HS-5 (cell line): ENCODE measurements around the gene MTMR1.

ENCODE experiments used
- DNase-seq: peaks from one replicate; pipeline ENCODE4 v3.0.0-alpha.2; 2012; ENCODE audit warnings: low read depth

MTMR1 gene

DNA sequence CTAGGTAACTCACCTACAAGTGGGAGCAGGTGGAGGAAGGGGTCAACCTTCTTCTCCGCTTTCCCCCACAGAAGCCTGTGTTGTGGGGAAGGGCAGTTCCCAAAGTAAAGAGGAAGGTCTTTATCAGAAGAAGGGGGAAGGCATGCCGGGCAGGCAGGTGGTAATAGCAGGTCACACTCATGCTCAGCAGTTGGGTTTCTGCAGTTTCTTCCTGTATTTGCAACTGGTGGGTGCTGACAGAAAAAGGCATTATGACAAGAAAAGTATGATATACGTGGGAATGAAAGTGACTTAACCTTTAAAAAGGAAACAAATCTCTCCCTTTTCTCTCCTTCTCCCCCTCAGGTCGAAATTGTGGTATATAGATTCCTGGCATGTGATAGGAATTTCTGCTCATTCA, 3.7 kb downstream of the MTMR1 start:
- no peak for DNase-seq

DNA sequence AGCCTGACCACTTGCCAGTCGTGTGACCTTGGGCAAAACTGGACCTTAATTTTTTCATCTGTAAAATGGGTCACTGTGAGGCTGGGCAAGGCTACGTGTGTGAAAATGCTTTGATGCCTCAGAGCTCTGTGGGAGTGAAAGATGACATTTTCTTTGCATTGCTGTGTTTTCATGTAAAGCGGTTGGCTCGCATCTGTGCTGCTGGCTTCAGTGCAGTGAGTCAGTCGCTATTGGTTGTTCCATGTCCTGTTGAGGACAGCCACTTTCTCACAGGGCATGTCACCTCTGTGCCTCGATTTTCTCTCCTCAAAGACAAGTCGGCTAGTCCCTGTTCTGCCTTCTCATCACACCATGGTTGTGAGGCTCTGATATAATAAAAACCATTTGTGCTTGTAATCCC, 4.4 kb downstream of the MTMR1 start:
- no peak for DNase-seq

DNA sequence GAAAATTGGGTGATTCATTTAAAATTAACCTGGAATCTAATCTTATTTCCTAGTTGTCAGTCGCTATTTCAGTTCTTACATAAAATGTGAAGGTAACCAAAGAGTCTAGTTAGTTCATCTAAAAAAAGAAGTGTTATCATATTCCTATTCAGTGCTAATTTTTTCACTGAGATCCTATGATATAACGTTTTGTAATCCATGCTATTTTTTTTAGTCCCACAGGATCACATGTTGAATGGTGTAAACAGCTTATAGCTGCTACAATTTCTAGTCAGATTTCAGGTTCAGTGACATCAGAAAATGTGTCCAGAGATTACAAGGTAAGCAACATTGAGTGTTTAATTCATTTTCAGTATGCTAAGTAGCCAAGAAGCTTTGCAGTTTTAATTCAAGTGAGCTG, 5.8 kb downstream of the MTMR1 start:
- DNase-seq, result no peak

DNA sequence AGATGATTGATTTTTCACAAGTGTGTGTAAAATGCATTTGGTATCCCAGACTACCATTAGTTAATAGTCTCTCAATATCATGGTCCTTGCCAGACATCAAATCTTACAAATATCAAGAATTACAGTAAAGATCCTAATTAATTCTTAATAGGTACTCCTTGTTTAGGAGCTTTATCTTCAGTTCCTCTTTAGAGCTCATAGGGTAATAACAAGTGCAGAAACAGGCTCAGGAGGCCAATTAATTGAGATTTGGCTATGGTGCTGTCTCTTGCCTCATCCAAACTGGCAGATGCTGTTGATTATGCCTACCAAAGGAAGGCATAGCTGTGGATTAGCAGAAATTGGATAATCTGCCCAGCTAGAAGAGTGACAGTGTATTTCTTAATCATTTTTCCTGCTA, 6.9 kb downstream of the MTMR1 start:
- no peak for DNase-seq

DNA sequence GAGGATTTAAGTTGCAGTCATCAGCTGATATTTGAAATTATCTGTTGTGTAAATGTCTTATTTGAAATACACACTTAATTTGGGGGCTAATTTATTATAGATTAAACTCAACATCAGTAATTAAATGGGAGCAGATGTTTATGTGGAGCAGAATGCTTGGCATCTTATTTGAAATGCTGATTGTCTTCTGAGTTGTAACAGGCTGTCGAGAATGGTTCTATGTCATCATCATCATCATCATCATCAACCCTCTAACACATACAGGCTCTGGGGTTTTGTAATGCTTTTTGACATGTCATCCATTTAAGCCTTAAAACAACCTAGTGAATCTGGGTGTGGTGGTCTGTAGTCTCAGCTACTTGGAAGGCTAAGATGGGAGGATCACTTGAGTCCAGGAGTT, 8.2 kb downstream of the MTMR1 start:
- no peak for DNase-seq

DNA sequence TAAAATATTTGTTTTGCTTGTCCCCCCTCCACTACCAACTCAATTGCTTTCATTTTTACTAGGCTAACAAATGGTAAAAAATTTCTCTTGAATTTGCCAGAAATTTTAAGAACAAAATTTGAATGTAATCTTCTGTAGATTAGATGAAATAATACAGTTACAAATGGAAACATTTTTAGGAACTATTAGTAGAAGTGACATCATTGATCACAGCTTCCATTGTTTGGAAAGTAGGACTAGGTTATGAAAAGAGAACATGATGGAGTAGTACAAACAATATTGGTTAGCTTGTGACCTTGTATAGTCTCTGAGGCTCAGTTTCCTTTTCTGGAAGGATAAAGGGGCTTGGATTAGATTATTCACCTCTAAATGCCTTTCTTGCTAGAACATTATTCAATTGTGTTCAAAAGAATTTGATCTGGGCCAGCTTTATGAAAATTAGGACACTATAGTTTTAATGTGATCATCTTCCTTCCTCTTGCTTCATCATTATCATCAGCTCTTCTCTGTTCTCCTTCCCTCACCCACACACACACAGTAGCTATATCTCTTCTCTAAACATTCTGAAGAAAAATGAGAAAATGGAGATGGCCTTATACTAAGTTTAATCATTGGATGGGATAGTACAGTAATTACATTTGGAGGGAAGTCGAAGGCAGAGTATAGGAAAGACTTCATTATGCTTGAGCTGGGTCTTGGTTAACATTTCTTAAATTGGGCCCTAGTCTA, 9.9 kb downstream of the MTMR1 start:
- no peak for DNase-seq

DNA sequence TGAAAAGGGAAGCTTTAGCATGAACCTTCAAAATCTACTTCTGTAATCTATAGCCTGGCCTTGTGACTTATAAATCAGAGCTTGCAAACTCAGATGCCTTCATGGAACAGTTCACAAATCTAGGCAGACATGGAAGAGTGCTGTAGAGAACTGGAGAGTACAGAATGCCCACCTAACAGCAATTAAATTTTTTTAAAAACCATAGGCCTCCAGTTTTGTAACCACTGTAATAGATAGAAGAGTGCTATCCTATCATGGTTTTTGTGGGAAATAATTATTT, 10.4 kb downstream of the MTMR1 start:
- DNase-seq, result no peak

DNA sequence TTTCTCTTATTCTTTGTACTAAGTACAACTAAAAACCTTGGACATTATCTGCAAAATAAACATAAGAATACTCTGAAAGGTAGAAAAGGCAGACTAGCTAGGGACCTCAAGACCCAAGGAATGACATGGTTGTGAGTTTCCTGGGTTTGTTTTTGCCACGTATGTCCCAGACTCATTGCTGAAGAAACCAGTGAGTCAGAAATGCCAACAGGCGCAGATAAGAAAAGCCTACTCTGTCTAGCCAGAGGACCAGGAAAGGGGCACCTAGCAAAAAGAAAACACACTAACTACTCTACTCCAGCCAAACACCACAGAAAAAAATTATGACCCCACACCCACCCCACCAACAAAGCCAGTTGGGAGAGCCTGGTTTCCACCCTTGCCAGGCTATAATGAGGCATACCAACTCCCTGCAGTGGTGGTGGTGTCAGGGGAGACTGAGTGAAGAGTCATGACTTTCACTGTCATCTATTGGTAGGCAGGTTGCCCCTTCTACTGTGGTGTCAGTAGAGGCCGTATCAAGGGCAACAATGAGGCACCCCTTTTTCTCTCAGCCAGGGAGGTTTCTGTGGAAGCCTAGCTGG, 10.9 kb downstream of the MTMR1 start:
- no peak for DNase-seq

DNA sequence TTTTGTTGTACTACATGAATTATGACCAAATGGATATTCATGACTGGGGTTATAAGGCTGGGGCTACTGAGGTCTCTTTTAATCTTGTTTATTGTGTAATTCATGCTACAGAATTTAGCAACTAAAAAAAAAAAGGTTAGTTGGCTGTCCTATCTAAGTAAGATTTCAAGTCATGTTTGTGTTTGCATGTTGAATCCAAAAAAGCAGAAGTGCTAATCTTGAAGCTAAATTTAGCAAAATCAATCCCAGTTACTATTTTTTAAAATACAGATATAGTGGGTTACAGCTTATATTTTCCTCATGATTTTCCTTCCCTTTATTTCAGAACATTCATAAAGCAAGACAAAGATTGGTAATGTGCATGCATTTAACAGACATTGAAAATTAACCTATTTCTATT, 19.4 kb downstream of the MTMR1 start:
- no peak for DNase-seq

DNA sequence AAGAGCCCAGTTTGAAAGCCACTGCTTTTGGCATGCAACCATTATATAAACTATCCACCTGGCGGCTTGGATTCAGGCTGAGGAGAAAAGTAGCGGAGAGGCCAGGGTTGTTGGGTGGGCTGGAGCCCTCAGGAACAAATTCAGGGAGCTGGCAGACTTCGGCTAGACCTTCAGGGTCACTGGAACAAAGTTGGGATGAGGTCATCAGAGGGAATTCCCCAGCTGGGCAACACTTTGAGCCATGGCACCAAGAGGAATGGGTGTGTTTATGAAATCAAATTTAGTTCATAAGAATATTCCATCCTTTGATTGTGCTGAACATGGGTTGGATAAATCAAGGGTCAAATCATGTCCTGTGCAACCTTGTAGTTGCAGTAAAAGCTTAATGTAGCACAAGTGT, 22.0 kb downstream of the MTMR1 start:
- no peak for DNase-seq

DNA sequence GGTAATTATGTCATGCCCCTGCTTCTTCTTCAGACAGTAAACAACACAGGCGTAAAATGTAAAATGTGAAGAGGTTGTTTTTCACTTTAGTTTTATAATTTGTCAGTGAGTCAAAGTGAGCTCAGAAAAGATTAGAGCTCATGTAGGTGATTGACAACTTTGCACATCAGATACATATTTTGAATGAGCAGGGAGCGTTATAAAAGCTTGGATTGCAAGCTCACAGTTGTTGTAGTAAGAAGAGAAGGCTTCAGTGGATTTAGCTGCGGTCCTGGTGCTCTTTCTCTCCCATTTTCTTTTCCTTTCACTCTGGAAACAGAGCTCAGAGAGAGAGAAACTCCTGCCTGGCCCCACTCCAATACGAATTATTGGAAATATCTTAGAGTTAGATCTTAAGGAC, 26.4 kb downstream of the MTMR1 start:
- no peak for DNase-seq

DNA sequence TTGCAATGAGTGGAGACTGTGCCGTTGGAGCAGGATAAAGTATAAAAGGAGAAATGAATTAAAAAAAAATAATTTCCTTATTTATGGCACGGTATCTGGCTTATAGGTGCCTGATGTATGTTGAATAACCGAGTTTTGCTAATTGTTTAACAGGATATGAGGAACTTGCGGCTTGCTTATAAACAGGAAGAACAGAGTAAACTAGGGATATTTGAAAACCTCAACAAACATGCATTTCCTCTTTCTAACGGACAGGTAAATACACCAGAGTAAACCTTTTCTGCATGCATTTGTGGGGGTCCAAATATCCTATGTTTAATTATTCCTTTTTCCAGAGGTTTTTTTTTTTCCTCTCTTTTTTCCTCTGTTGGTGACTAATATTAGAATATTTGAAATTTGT, 36.8 kb downstream of the MTMR1 start:
- no peak for DNase-seq

DNA sequence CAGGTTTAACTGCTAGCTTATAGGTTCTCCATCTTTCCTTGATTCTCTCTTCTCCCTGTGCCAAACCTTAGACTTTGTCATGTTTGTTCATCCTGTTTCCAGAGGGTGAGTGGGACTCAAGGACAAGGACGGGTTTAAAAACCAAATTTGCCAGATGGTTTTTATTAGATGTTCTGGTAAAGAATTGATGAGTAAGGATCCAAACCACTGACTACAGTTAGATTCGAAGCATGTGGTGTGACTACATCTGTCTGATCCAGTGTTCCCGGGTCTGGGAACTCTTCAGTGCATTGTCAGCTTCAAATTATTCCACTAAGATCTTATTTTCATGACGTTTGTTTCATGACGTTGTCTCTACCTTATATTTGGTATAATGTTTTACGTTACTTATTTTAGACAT, 37.5 kb downstream of the MTMR1 start:
- peak; percentile 24 for DNase-seq

DNA sequence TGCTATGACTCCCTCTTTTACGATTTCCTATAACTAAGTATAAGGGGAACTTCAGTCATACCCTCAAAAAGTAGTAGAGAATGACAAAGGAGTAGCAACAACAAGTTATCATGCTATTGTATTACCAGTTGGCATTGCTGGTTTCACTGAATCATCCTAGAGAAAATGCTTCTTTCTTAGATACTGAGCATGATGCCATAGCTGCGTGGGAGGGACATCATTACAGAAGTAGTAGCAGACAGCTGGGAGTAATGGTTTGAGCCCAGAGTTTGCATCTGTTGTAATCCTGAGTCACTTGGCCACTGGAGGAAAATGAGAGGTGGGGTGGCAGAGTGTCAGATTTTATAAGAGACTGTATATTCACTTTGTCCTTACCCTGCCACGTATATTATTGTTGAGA, 38.6 kb downstream of the MTMR1 start:
- DNase-seq, result peak; percentile 80

DNA sequence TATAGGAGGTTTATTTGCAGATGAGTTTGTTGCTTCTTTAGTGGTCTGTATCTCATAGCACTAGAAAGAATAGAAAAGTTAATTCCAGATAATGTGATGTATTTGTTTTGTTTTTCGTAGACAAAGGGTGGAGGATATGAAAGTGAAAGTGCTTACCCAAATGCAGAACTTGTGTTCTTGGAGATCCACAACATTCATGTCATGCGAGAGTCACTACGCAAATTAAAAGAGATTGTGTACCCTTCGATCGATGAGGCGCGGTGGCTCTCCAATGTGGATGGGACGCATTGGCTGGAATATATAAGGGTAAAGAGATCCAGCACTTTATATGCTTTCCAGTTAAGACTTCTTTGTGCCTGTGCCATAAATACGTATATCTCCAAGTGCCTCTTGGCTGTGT, 43.3 kb downstream of the MTMR1 start:
- no peak for DNase-seq

DNA sequence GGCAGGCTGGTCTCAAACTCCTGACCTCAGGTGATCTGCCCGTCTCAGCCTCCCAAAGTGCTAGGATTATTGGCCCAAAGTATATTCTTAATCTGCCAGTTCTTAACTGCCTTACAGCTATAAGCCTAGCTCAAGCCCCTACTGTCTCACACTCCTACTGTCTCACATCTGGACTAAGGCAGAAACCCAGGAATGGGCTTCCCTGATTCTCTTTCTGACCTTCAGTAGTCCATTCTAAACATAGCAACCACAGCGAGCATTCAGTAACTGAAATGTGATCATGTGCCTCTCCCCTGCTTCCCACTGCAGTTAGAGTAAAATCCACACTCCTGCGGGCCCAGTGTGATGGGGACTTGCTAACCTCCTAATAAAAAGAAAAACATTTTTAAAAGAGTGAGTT, 58.9 kb downstream of the MTMR1 start:
- DNase-seq, result no peak

DNA sequence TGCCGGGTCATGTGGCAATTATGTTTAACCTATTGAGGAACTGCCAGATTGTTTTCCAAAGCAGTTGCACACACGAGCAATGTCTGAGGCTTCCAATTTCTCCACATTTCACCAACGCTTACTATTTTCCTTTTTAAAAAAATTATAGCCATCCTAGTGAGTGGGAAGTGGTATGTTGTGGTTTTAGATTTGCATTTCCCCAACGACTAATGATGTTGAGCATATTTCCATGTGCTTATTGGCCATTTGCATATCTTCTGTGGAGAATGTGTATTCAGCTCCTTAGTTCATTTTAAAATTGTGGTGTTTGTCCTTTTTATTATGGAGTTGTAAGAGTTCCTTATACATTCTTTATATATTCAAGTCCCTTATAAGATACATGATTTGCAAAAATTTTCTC, 60.2 kb downstream of the MTMR1 start:
- no peak for DNase-seq

DNA sequence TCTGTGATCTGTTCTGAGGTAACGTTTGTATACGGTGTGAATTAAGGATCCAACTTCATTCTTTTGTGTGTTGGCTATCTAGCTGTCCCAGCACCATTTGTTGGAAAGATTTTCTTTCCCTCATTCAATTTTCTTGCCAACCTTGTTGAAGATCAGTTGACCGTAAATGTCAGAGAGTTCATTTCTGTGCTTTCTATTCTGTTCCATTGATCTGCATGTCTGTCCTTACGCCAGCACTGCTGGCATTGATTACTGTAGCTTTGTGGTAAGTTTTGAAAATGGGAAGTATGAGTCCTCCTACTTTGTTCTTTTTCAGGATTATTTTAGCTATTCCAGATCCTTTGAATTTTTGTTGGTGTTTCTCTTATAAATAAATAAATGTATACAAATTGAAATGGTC, 60.8 kb downstream of the MTMR1 start:
- no peak for DNase-seq

DNA sequence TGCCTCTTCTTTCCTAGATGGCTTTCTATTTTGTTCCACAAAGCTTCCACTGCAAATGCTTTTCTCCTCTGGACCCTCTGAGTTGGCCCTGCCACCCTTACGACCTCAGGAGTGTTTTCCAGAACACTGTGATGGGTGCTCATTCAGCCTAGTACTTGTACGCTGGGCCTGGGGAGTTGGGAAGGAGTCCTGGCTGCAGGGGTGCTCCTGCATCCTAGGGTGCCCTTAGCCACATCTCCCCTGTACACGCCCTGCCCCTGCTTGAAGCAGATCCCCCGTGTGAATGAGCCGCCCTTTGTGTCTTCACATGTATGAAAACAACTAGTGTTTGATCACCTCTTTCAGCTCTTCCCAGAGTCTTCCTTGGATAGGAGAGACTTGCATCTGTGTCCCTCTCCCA, 64.2 kb downstream of the MTMR1 start:
- no peak for DNase-seq

DNA sequence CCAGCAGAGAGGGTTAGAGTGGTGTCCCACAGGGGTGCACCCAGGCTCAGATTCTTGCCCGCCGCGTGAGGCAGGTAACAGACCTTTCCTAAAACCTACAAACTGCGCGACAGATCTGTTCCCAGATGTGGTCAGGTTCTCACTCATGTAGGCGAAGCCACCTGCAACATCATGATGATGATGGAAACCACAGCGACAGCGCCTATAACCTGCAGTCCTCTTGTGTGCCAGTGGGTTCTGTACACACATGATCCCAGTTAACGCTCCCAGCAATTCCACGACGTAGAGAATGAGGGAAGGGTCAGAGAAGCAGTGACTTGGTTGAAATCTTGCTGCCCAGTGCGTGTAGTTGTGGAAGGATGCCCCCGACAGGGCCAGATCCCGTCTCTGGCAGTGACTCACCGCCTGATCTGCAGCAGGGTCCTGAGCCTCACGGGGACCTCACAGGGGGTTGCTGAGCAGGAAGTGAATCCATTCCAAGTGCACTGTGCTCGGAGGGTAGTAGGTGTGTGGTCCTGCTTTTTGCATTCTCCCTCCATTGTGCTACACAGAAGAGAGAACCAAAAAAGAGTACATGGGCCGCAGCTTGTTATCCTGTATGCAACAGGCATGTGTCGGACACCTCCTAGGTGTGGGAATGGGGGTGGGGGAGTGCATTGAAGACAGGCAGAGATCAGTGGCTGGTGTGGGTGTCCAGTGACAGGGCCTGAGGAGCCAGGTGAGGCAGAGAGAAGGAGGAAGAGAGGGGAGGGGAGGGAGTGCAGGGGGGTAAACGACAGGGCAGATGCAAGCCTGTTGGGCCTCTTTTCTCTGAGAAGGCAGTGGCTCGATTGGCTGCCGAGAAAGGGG, 66.6 kb downstream of the MTMR1 start:
- no peak for DNase-seq

DNA sequence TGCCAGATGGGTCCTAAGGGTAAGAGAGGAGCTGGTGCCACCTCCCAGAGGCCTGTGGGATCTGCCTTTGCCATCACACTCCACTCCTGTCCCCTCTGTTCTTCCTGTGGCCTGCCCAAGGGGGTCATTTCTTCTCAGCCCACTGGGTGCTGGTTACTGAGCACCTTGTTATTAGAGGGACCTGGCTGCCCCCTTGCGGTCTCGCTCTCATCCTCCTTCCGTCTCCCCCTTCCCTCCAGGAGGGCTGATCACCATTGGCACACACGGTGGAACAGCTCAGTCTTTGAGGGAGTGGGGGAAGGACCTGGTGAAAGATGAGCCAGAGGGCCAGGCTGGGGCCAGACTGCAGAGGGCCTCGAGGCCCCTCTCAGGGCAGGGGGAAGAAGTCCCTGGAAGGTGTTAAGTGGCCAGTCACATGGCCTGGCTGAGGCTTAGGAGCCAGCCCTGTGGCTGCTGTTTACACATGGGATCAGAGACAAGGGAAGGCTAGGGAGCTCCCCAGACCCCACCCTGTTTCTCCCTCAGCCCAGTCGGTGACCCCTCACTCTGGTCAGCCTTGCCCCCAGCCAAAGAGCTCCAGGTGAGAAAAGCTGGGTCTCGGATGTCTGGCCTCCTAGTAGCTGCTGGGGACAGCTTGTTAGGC, 68.1 kb downstream of the MTMR1 start:
- DNase-seq, result no peak

DNA sequence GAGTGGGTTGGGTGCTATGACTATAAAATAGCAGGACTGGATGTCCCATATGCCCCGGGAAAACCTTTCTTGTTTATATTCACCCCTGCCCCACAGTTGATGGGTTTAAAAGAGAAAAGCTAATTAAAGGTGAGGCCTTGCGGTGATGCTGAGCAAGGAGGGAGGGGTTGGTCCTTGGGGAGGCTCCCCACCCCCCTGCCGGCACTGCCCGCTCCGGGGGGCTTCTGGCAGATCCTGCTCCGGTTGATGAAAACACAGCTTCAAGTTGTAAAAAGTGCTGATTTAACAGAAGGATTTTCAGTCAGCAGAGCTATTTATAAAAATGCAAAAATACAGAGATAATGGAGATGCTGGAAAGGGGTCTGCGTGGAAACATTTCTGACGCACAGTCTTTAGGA, 68.6 kb downstream of the MTMR1 start:
- DNase-seq, result no peak
